HT1080 (cell line): Measurements from ENCODE around the gene GPATCH2. TPM values are rescaled to one million over a fixed set of nuclear protein-coding genes. Genes with fewer than 3 reads are reported as not detected.

Experiments used
- total RNA-seq: library from RNA; depleted of rRNA; stranded (reverse); fragments of >200 nt; shearing (Covaris generic); gene quantifications from 2 replicates; pipeline ENCODE4 v1.2.3, GENCODE V29; 2014; rRNA removed

The GPATCH2 gene
- total RNA-seq, 1 experiment from 2014 or later: 8.6 TPM

Other genes starting within 250 kb of the GPATCH2 start
- gene SPATA17, start 254 bp upstream of the GPATCH2 start, total RNA-seq: 0.93 and 2.5 TPM in 2 replicates